Brain microvascular endothelial cell (primary cell): ENCODE data around the gene CST9L.

Source experiments
- DNase-seq: peaks from one replicate; pipeline ENCODE4 v3.0.0-alpha.2; 2020
- H3K27ac ChIP-seq: fragments of 250-450 bp; sonication (Bioruptor Pico); 2 replicates; pipeline ENCODE4 v1.5.1; 2020; ENCODE audit warnings: mild to moderate bottlenecking, moderate library complexity
- H3K27me3 ChIP-seq: fragments of 250-450 bp; sonication (Bioruptor Pico); replicated peaks from 2 replicates; pipeline ENCODE4 v1.5.1; 2020; ENCODE audit warnings: mild to moderate bottlenecking
- H3K36me3 ChIP-seq: fragments of 250-450 bp; sonication (Bioruptor Pico); replicated peaks from 2 replicates; pipeline ENCODE4 v1.5.1; 2020; ENCODE audit warnings: mild to moderate bottlenecking
- H3K4me3 ChIP-seq: 2 replicates; pipeline ENCODE4 v1.5.1; 2011; ENCODE audit warnings: low read depth, mild to moderate bottlenecking, control low read depth, low read length, moderate library complexity
- in situ Hi-C: cut with HindIII; loops from 2 replicates; pipeline ENCODE4 v1.10.0; 2017; ENCODE audit warnings: low sequenced_read_pairs, low pct_ligation_motif_present
- TF ChIP-seq, protein P1 (sequence below): IDR thresholded peaks from 2 replicates; pipeline ENCODE4 v1.5.1; 2011; ENCODE audit warnings: low read depth, mild to moderate bottlenecking, moderate library complexity, low read length, control low read depth, inconsistent platforms; ENCODE audit errors: missing control alignments

CST9L gene

DNA sequence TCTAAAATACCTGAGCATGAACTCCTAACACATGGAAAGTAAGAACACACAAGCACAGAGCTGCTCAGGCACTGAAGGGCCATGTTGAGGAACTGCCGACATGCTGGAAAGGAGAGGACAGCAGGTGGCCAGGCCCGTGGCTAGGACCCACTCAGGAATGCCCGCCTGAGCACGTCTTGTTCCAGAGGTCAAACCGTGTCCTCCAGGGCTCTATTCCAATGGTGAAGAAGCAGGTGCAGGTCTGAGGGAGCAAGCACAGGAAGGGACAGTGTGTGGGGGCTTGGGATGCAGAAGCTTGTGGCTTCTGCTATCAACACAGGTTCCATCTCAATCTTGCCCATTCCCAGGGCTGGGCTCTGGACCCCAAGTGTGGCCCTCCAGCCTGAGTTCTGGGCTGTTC is 20.7 kb downstream of the CST9L start:
- Histone ChIP-seq H3K27me3 (no peaks in the 10 kb centered on the region), H3K36me3 (no peaks in the 10 kb centered on the region), H3K27ac (no peak overlapping the region), H3K4me3 (no peak overlapping the region)
- DNase-seq = no peak
- in situ Hi-C loops = no loop called here
- TF ChIP-seq, protein P1, sequence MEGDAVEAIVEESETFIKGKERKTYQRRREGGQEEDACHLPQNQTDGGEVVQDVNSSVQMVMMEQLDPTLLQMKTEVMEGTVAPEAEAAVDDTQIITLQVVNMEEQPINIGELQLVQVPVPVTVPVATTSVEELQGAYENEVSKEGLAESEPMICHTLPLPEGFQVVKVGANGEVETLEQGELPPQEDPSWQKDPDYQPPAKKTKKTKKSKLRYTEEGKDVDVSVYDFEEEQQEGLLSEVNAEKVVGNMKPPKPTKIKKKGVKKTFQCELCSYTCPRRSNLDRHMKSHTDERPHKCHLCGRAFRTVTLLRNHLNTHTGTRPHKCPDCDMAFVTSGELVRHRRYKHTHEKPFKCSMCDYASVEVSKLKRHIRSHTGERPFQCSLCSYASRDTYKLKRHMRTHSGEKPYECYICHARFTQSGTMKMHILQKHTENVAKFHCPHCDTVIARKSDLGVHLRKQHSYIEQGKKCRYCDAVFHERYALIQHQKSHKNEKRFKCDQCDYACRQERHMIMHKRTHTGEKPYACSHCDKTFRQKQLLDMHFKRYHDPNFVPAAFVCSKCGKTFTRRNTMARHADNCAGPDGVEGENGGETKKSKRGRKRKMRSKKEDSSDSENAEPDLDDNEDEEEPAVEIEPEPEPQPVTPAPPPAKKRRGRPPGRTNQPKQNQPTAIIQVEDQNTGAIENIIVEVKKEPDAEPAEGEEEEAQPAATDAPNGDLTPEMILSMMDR = no peak

DNA sequence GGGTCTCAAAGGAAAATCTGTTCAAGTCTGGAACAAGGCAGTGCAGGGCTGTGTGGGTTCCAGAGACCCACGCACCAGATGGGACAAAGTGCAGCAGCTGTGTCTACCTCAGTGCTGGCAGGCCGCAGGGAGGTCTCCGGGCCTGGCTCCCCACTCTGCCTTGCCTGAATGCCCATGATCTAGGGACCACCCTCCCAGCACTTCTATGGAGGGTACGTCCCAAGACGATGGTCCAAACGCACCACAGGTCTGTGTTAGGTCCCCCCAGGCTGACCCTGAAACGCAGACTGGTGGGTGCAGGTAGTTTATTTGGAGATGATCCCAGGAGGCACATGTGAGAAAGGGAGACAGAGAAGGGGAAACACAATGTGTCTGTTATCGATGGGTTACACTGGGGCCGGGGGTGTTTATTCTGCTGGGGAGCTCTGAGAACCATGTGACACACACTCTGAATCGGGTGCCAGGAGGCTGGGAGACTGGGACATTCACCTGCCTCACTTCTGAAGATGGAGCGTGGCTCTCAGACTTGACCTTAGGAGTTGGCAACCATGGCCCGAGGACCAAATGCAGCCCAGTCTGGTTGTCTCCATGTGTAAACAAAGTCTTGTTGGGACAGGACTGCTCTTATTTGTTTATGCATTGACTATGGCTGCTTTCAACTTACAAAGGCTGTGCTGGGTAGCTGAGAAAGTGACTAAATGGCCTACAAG is 21.7 kb downstream of the CST9L start:
- TF ChIP-seq, protein P1 = no peak
- Histone ChIP-seq H3K36me3 (no peaks in the 10 kb centered on the region), H3K27me3 (no peaks in the 10 kb centered on the region), H3K27ac (no peak overlapping the region), H3K4me3 (no peak overlapping the region)
- in situ Hi-C loops = no loop called here
- no peak for DNase-seq

DNA sequence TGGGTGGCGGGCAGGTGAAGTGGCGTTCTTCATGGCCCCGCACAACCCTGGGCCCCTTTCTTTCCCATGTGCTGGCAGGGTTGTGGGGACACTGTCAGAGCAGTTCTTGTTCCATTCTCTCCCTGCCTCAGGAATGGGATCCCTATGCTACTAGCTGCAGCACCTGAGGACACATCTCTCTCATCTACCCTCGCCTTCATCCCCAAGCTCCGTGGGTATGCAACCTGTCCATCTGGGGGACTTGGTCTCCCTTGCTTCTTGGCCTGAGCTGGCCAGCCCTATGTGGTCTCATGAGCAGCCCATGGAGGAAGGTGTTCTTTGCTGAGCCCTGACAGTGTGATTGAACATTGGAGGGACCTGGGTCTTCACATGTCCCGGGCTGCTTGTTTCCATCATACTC is 24.2 kb downstream of the CST9L start:
- no peak for DNase-seq
- in situ Hi-C loops = no loop called here
- Histone ChIP-seq H3K27me3 (no peaks in the 10 kb centered on the region), H3K27ac (no peak overlapping the region), H3K36me3 (no peaks in the 10 kb centered on the region), H3K4me3 (no peak overlapping the region)
- TF ChIP-seq, protein P1 = no peak

DNA sequence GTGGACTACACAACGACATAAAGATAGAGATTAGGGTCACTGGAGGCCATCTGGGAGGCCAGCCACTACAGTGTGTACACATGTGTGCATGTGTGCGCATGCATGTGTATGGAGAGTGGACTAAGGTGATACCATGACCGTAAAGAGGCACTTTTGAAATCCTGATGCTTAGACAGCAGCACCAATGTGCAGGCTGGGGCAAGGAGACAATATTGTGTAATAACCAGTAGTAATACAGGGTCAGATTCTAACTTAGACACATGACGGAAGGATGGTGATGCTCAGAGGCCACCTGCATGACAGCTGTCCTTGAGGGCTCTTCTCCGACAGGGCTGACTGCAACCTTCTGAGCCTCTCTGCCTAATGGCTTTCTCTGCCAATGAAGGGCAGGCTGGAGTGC is 25.5 kb downstream of the CST9L start:
- Histone ChIP-seq H3K27ac (no peak overlapping the region), H3K27me3 (no peaks in the 10 kb centered on the region), H3K36me3 (no peaks in the 10 kb centered on the region), H3K4me3 (no peak overlapping the region)
- in situ Hi-C loops = no loop called here
- DNase-seq = no peak
- TF ChIP-seq, protein P1 = no peak

DNA sequence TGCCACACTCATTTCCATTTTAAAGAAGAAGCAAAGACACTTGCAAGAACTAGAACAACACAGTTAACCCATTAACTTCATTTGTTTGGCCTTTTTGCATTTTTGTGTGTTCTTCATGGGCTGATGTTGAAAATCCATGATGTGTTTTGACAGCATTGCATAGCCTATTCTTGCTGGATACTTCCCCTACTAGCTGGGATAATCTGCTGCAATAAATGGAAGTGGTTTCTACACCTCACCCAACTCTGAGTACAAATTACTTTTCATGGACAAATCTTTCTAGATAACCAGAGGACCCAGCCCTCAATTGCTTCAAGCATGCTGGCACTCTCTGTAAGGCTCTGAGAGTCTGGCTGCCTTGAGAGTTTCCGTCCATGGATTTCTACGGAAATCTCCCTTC is 26.5 kb downstream of the CST9L start:
- H3K27ac ChIP-seq = no peak overlapping the region
- no peaks in the 10 kb centered on the region for H3K36me3 ChIP-seq
- TF ChIP-seq, protein P1 = no peak
- H3K4me3 ChIP-seq = no peak overlapping the region
- no peak for DNase-seq
- in situ Hi-C loops = no loop called here
- no peaks in the 10 kb centered on the region for H3K27me3 ChIP-seq

DNA sequence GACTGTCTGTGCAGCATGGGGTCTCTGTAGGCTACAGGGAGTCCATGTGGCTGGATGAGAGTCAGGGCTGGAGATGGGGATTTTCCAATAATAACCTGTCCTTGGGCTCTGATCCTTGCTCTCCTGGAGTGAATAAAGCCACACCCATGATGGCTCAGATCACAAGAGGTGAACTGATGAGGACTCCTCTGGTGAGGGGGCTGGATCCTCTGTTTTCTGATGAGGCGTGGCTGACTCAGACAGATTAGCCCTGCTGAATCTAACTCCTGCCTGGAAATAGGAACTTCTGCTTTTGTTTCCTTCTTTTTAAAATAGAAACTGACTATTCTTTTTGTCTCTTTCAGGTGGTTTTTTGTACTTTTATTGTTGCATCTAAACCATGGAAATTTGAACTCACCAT is 27.0 kb downstream of the CST9L start:
- Histone ChIP-seq H3K4me3 (no peak overlapping the region), H3K27ac (no peak overlapping the region), H3K36me3 (no peaks in the 10 kb centered on the region), H3K27me3 (no peaks in the 10 kb centered on the region)
- TF ChIP-seq, protein P1 = no peak
- no peak for DNase-seq
- in situ Hi-C loops = no loop called here
